HG02642 (cell line): ENCODE measurements around the gene CROCC2.

Experiments used
- ATAC-seq: cut with Tn5 transposase; IDR thresholded peaks from one replicate; pipeline ENCODE4 v1.9.1; 2021; ENCODE audit warnings: mild to moderate bottlenecking; ENCODE audit not compliant: unreplicated experiment, poor library complexity

Gene CROCC2

DNA sequence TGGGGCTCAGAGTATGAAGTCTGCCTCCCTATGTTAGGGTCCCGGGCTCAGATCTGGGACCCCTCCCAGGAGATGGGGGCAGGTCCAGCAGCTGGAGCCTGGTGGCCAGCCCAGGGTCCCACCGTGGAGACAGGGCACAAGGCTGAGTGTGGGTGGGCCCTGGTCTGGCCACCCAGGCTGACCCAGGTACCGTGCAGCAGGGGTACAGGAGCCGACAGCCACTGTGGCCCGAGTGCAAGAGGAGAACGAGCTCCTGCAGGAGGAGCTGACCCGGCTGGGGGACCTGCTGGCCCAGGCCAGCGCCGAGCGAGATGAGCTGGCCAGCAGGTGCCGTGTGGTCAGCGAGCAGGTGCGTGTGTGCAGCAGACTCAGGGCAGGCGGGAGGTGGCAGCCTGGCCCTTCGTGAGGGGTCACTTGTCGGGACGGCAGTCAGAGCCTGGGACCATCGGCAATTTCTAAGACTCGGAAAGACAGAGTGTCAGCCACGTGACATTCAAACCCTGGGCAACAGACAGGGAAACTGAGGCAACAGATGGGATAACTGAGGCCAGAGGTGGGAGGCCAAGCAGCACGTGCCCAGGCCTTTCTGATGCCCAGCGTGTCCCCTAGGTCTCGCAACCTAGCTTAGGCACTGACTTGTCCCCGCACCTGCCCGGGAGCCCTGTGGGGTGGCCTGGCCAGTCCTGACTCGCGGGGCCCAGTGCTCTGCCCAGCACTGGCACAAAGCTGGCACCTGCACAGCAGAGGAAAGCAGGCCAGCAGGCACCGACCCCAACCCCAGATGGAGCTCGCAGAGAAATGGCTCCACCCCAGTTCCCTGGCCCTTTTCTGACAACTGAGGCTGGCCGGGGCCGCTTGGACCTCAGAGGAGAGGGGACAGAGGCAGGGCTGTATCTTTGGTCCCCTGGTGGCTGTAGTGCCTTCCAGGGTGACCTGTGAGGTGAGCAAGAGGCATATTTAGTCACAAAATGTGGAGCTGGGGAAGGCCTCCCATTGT lies 13.9 kb downstream of the CROCC2 start:
- no peak for ATAC-seq

DNA sequence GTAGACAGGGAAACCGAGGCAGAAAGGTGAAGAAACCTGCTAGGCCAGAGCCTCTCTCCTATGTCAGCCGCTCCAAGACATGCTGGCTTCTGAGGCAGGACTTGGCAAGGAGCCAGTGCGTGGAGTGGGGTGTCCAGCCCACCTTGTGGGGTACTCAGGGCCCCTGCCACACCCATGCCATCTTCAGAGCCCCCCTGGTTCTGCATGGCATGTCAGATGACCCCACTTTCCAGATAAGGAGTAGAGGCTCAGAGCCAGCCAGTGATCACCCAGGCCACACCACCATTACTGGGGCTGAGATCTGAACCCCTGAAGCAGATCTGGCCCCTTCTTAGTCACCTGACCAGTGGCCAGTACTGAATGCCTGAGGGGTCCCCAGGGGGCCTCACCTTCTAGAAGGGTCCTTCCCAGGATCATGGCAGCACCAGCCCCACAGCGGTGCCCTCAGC lies 14.7 kb downstream of the CROCC2 start:
- ATAC-seq = no peak

DNA sequence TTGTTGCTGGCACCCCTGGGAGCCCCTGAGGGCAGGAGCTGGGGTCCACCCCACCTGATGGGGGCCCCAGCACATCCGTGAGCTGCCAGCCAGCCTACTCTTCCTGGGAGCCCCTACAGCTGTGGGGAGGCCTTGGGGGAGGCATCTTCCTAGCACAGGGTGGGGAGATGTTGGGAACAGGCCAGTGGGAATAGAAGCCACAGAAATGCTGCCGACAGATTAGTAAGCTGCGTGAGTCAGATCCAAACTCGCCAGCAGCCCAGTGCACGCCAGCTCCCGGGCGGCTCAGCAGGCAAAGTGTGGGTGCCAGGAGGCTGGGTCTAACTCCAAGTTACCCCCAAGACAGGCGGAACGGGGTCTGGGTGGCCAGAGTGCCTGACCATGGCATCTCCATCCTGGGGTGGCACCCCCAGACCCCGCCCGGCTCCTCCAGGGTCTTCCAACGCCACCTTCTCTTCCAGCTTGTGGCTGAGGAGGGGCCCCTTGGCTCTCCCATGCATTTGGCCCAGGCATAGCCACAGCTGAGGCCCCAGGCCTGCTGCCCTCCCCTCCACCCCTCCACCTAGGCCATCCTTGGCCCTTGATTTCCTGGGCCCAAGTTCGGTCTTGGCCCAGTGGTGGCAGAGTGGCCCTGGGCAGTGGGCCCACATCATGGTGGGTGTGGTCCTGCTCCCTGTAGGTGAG lies 15.3 kb downstream of the CROCC2 start:
- no peak for ATAC-seq

- ATAC-seq = no peak
Measured at GRCh38 chr2:240921995-240922244, 15.8 kb downstream of the CROCC2 start.

- ATAC-seq = no peak
Measured at GRCh38 chr2:240922245-240922981, 16.3 kb downstream of the CROCC2 start.

GRCh38 chr2:240922982-240923537 lies 16.9 kb downstream of the CROCC2 start:
- no peak for ATAC-seq

DNA sequence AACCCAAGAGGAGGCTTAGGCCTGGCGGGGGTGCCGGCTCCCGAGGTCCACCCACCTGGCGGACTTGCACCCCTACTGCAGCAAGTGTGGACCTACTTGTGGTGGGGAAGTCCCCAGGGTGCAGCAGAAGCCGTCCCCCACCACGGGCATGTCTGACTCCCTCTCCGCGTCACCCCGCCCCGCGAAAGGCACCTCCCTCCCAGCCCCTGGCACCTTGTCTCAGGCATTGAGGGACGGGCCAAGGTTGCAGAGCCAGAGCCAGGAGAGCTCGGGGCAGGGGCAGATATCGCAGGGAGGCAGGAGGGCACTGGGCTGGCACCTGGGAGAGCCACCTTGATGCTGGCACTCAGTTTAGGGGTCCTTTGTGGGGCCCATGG lies 19.0 kb downstream of the CROCC2 start:
- no peak for ATAC-seq

GRCh38 chr2:240925568-240926515 lies 19.7 kb downstream of the CROCC2 start:
- ATAC-seq = no peak

DNA sequence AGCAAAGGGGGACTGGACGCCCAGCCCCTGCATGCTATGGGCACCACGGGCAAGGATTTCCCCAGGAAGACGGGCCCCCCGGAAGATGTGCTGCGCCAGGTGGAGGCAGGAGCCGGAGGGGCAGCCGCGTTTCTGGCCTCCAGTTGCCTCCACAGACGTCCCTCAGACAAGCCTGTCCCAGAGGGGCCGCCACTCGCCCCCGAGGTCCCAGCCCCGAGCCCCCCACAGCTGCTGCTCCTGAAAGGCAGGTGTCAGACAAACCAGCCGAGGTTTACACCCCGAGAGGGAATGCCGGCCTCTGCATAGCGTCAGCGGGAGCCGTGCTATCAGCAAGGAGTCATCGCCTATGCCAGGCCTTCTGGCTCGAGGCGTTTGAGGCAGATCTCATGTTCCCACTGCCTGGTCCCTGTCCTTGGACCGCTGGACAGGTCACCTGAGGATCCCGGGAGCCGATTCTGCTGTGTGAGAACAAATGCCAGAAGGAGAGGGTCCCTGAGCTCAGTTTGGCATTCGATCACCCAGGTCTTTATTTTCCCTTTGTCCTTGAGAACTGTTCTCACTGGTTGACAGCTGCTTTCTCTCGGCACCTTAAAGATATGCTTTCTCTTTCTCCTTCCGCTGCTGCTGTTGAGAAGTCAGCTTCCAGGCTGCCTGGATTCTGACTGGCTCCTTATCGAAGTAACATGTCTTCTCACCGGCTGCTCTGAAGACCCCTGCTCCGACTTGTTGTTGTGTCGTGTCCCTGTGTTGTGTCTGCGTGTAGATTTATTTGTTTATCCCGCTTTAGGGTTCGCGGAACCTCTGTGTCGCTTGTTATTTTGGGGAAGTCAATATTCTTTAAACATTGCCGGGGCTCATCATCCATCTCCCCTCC lies 20.6 kb downstream of the CROCC2 start:
- ATAC-seq = no peak

GRCh38 chr2:240927390-240927781 lies 21.2 kb downstream of the CROCC2 start:
- no peak for ATAC-seq

DNA sequence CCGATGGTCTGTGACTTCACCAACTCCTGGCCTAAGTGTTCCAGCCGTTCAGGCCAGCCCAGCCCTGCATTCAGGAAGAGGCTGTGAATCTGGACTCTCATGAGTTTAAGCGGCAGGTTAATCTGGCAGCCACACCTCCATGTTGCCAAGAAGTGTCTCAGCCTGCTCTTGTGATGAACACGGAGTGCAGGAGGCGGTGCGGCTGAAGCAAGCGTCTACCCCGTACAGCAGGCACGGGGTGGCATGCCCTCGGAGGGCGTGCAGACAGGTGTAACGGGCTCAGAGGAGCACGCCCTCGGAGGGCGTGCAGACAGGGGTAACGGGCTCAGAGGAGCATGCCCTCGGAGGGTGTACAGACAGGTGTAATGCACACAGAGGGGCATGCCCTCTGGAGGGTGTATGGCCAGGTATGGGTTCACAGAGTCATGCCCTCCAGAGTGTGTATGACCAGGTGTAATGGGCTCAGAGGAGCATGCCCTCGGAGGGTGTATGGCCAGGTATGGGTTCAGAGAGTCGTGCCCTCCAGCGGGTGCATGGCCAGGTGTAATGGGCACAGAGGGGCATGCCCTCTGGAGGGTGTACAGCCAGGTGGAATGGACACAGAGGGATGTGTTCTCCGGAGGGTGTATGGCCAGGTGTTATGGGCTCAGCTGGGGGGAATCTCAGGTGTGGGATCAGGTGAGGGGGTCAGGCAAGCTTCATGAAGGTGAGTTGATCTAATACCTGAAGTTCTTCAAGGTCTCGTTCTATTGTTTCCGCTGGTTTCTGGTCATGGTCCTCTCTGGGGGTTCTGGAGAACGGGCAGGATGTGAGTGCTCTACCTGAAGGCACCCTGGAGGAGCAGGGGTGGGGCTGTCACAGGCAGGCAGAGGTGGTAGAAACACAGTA lies 22.6 kb downstream of the CROCC2 start:
- ATAC-seq = no peak

DNA sequence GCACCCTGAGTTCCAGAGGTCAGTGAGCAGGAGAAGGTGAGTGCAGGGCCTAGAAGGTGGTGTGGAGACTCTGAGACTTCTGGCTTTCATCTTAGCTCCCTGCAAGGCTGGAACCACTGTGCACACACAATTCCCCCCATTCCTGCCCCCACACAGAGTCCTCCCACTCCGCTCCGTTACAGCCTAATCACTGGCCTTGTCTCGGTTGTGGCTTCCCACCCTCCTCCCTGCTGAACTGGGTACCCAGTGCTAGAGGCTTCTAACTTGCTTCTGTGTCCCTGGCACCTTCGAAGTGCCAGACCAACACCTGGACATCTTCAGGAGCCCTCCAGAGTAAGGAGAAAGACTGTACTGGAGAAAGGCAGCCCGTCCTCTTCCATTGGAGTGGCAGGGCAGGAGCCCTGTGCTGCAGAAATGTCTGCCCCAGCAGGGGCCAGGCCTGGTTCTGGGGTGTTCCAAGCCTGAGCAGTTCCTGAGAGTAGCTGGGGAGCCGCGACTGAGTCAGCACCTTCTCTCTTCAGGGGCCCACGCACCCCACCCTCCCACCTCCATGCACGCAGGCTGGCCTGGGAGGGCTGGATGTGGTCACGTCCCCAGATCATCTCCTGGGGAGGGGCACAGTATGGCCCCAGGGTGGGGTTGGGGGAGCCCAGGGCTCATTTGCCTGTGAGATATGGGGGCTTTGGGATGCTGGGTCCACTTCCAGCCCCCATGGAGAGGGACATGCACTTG lies 23.4 kb downstream of the CROCC2 start:
- no peak for ATAC-seq

DNA sequence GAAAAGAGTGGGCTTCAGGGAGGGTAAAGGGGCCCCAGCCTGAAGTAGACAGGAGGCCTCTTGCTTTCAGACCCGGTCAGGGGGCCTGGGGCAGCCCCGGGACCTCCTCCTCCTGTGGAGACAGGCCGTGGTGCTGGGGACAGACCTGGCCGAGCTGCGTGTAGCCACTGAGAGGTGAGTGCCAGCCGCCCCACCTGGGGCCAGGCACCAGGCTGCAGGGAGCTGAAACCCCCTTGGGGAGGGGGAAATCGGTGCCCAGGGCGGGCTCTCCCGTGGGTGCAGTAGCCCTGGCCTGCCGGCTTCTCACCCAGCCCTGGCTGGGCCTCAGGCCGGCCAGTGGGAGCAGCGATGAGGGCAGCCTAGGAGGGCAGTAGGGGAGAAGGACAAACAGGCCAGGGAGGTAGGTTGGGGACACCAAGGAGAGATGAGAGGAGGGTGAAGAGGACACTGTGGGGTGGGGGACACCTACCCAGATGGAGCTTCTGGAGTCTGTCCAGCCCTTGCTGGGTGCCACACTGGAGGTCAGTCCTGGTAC lies 24.0 kb downstream of the CROCC2 start:
- no peak for ATAC-seq

GRCh38 chr2:240930631-240931318 lies 24.6 kb downstream of the CROCC2 start:
- ATAC-seq = no peak

- ATAC-seq = no peak
Measured at GRCh38 chr2:240931319-240931949, 25.3 kb downstream of the CROCC2 start.
